HL-60/S4 (cell line): ENCODE results near the gene POU3F3.

Source experiments
- in situ Hi-C: fragments of 300-500 bp; cut with MboI; formaldehyde crosslinking; loops from 2 replicates; pipeline ENCODE4 v1.14.3; 2022; ENCODE audit warnings: low sequenced_read_pairs

POU3F3 gene

GRCh38 chr2:104853534-104854497 is at the start of gene POU3F3:
POU3F3 (plus strand) TSS chr2:104854115; CDS start chr2:104855511, 1,396 bp downstream.
- in situ Hi-C loops, result no loop called here

- in situ Hi-C loops, result no loop called here
Measured at GRCh38 chr2:104804148-104804890, 49.6 kb upstream of the POU3F3 start.

- in situ Hi-C loops, result no loop called here
Measured at GRCh38 chr2:104812286-104812685, 41.6 kb upstream of the POU3F3 start.

DNA sequence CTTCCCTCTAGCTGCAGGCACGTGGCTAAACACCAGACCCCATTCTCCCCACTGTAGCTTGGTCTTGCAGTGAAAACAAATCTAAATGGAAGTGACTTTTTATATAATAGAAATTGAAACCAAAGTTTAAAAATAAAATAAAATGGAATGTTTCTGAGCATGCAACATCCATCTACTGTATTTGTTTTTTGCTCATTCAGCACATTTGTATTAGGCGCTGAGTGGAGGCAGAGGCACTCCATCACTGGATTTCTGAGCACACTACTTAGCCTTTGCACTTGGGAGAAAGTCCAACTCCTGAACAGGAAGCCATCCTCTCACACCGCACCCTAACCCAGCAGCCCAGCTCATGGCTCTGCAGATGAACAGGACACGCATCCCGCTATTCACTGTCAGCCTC is 37.8 kb upstream of the POU3F3 start:
- in situ Hi-C loops, result no loop called here

- in situ Hi-C loops, result no loop called here
Measured at GRCh38 chr2:104818264-104818663, 35.7 kb upstream of the POU3F3 start.

DNA sequence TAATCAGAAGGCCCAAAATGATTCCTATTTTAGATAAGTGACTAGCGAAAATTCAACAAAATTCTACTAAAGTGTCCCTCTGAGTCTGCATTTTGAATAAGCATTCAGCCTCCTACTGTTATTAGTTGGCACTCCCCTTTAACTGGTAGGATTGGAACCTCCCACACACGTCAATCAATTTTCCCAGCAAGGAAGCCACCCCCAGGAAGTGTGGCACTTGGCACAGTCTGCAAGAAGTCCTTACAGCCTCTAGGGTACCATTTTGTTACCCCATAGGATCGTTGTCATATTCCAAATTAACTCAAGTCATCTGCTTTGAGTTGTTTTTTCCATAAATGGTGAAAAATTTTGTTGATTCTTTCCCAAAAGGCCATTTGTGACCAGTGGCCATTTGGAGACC is 33.8 kb upstream of the POU3F3 start:
- in situ Hi-C loops, result no loop called here

- in situ Hi-C loops, result no loop called here
Measured at GRCh38 chr2:104825124-104825865, 28.6 kb upstream of the POU3F3 start.

GRCh38 chr2:104826016-104826415 is 27.9 kb upstream of the POU3F3 start:
- in situ Hi-C loops, result no loop called here

- in situ Hi-C loops, result no loop called here
Measured at GRCh38 chr2:104831742-104832141, 22.2 kb upstream of the POU3F3 start.

DNA sequence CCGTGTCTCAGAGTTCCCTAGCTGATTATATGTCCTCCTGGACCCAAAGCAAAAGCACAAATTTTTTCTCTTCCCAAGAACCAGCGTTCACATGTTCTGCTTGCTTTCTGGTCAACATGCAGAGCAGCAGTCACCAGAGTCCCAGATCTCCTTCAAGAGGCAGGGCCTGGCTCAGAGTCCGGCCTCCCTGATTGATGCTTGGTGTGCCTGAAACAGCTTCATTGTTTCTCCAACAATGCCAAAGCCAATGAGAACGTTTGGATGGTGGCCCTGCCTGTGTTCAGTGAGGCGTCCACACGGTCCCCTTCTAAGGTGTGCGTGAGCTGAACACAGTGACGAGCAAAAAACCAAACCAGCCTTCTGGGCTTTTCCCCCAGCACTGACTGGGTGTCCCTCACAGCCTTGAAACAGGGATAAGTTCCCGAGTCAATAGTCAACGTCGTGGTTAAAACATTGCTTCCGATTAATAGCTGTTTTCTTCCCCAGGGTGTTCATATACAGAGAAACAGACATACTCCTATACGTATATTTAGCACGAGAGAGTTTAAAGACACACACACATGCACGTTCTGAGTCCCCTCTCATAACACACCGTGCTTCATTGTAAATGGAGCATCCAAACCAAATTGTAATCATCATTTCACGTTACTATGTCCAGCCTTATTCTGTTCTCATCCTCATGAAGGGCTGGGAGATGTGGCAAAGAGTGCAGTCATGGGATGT is 19.3 kb upstream of the POU3F3 start:
- in situ Hi-C loops, result no loop called here

DNA sequence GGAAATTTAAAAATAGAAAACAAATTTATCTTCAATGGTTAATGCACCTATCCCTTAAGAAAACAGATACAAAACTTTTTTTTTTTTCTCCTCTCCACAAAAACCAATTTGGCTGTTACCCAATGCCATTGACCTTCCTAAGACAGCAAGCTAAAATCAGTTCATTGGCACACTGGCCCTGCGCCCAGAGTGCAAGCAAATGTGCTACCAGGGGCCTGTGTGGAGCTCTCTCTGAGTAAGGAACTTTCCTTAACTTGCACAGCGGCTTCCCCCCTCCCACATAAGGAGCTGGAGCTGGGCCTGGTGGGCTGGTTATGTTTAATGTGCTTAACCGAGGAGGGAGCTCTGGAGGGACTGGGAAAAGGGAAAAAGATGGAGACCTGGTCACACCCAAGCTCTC is 17.6 kb upstream of the POU3F3 start:
- in situ Hi-C loops, result no loop called here

GRCh38 chr2:104836841-104837240 is 17.1 kb upstream of the POU3F3 start:
- in situ Hi-C loops, result no loop called here

GRCh38 chr2:104840156-104840555 is 13.8 kb upstream of the POU3F3 start:
- in situ Hi-C loops, result no loop called here

DNA sequence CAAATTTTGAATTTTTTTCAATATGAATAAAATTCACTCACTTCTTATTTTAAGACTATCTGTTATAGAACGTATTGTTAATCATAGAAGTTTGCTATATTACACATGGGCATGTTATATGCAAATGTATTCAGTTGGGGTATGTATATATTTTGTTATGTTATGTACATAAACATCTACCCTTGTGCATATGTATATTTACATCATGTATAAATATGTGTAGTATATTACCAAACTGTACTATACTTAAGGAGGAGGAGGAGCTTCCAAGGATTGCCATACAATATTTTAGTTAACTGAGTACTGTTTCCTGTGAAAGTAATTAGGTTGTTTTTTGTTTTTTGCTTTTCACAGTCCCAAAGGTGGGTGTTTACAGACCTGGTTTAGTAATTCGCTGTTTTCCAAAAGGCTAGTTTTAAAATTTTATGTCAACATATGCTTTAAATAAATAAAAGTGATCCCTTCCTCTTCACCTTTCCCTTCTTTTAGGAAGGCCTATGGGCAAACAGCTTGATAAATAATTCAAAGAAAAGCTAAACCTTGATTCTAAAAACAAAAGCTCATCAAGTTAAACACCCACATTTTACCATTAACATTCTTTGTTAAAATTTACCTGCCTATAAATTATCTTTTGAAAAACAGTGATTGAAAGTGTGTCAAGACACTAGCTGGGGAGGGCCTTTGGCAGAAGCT is 12.9 kb upstream of the POU3F3 start:
- in situ Hi-C loops, result no loop called here

GRCh38 chr2:104841744-104842143 is 12.2 kb upstream of the POU3F3 start:
- in situ Hi-C loops, result no loop called here

DNA sequence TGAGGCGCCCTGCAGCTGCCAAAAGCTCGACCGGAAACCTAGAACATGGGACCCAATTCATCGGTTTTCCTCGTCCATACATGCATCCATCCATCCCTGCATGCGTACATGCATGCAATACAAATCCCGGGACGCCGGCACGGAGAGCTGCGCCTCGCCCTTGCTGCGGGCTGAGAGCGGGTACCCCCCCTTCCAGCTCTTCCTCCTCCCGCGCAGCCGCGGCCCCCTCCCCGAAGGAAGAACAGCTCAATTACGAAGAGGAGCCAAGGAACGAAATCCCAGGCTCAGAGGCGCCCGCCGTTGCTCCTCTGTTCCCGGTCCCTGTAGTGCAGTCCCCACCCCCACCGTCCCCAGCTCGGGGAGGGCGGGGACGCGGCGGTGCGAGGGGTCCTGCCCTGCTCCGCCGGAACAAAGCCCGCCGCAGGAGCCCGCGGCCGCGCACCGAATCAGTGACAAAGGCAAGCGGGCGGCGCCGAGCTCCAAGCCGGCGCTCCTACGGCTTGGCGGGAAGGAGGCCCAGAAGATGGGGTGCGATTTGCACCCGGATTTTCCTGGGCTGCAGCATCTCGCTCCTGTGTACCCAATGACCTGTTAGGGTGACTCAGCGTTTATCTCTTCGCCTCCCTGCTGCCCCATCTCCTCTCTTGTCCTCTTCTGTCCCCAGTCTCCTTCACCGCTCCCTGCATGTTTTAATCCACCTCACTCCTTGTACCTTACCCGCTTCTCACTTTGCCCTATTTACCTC is 8.9 kb upstream of the POU3F3 start:
- in situ Hi-C loops, result no loop called here

- in situ Hi-C loops, result no loop called here
Measured at GRCh38 chr2:104845552-104845931, 8.4 kb upstream of the POU3F3 start.

DNA sequence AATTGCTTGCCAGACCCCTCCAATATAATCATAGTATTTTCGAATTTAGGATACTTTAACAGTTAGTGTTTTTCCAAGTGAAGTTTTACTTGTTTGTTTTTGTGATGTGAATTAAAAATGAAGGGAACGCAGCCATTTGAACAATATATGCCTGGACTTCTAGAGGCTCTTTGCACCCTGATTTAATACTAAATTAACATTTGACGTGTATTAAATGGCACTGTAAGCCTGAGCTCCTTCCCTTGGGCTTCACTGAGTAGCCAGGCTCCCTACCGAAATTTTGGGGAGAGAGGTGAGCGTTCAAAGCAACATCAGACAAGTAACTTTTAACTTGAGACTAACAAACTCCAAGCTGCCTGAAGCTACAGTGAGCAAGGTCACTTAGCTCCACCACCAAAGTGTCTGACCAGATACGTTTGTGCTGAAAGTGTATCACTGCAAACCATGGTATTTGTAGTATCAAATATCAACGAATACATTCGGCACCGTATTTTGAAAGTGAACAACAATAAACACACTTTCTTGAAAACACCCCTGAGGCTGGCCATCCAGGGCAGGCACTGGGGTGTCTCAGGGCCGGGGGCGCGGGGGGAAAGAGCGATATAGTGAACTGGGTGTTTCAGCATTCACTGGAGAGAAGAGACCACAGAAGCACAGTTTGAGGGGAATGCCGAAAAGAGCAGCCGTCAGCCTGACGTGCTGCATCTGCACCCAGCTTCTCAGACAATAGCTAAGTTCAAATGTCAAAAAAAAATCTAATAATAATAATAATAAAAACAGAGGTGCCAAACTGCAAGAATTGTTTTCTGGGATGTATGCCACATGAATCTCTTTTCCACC is 7.7 kb upstream of the POU3F3 start:
- in situ Hi-C loops, result no loop called here
